ENCODE results near the gene SUGP2.
"Not testable (repeated sequence)": the region's sequence is repeated elsewhere in the genome, so short reads cannot be mapped to it uniquely, and the experiment has no call there.

SUGP2 gene

DNA sequence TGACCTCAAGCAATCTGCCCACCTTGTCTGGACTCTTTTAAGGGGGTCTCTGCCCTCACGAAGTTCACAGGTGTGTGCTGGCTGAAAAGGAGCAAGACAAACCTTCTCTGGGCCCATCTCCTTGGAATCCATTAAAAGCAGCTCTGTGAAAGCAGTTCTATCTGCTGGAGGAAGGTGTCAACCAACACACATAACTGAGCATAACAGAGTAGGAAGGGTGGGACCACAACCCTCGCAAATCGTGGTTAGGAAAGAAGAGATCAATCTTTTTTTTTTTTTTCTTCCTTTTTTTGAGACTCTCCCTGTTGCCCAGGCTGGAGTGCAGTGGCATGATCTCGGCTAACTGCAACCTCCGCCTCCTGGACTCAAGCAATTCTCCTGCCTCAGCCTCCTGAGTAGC is 1.4 kb downstream of the SUGP2 start:
- DNase-seq (ENCODE audit: low read depth): no peak

GRCh38 chr19:19028526-19028925 is 4.8 kb downstream of the SUGP2 start:
- no peak for DNase-seq (ENCODE audit: low read depth)

DNA sequence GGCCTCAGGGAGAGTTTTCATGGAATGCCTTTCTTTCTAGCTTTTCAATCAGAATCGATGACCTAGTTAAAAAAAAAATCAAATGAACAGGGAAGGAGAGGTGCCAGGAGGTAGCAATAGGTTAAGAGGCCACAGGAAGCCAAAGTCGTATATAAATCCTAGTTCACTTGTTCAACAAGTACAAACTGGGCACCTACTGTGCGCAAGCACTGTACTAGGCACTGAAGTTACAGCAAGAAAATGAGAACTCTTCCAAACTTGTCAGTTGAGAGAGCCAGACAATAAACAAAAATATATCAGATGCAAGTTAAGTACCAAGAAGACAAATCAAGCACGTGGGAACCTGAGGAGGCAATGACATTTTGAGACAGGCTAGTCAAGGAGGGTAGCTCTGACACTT is 6.1 kb downstream of the SUGP2 start:
- DNase-seq (ENCODE audit: low read depth): no peak

DNA sequence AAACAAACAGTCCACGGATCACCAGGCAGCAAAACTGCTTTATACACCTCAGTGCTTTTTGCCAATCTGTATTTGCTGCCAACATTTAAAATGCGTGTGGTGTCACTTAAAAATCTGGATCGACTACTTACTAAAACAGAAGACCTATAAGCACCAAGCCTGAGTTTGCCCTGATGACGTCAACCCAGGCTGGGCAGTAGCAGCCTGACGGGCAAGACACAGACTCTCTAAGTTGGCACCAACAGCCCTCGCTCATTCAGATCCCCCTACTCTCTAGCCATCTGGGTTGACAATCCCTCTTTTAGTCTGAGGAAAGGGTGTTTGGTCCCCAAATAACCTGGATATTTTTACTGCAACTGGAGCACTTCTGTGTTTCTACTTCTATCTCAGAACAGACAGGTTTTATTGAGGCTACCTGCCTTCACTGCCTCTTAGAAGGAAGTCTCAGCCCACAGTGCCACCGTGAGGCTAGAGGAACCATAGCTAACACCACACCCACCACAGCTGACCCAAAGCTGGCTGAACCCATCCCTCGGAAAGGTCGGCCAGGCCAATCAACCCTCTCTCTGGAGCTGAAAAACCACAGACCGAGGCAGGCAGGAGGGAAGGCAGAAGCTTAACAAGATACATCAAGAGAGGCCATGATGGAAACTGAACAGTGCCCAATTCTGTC is 6.9 kb downstream of the SUGP2 start:
- DNase-seq (ENCODE audit: low read depth): no peak

- no peak for DNase-seq (ENCODE audit: low read depth)
These were observed 7.5 kb downstream of the SUGP2 start for GRCh38 chr19:19025861-19026260.

DNA sequence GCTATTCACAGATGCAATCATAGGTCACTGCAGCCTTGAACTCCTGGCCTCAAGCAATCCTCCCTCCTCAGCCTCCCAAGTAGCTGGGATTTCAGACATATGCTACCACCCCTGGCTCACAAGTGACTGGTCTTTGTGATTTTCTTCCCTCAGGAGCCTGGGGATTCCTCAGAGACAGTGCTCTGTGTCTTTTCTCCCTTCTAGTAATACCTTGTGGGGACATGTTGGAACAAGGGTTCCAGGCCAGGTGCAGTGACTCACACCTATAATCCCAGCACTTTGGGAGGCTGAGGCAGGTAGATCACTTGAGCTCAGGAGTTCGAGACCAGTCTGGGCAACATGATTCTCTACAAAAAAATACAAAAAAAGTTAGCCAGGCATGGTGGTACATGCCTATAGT is 9.9 kb downstream of the SUGP2 start:
- DNase-seq (ENCODE audit: low read depth): not testable (repeated sequence)

DNA sequence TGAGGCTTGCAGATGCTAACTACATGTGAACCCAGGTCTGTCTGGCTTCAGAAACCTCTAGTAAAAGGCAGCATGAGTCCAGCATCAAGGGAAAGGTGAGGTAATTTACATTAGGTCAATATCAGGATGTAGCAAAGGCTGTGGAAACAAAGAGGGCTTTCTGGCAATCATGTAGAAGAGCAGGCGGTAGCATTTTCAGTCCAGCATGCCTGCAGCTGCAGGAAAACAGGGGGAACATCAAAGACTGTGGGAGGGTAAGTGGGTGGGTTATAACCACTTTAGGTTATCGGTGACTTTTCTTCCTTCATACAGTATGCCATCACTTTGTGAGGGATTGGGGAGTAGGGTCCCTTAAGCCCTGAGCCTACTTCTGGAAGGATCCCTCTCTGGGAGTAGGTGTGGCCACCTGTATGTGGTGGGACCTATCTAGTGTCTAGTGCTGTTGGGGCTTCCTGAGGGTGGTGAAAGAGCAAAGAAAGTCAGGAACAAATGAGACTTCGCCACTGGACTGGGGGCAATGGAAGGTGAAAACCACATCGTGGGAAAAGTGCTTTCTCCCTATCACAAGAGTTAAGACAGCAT is 10.8 kb downstream of the SUGP2 start:
- no peak for DNase-seq (ENCODE audit: low read depth)

- DNase-seq (ENCODE audit: low read depth): no peak
These were observed 12.2 kb downstream of the SUGP2 start for GRCh38 chr19:19021115-19021514.

- no peak for DNase-seq (ENCODE audit: low read depth)
These were observed 22.8 kb downstream of the SUGP2 start for GRCh38 chr19:19010551-19010950.

DNA sequence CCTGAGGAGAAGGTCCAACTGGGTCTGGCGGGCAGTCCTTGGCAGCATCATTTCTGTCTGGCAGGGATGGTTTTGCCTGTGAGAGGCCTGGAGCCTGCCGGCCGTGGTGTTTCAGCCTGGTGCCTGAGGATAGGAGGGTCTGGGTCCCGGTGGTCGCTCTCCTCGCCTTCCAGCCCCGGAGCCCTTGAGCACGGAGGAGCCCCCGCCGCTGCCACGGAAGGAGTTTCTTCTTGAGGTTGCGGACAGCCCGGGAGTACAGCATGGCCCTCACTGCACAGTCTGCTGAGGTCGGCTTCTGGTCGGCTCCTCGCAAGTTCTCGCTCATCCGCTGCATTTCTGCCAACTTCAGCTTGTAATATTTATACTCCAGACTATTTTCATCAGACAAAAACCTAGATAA is 23.4 kb downstream of the SUGP2 start:
- DNase-seq (ENCODE audit: low read depth): no peak

DNA sequence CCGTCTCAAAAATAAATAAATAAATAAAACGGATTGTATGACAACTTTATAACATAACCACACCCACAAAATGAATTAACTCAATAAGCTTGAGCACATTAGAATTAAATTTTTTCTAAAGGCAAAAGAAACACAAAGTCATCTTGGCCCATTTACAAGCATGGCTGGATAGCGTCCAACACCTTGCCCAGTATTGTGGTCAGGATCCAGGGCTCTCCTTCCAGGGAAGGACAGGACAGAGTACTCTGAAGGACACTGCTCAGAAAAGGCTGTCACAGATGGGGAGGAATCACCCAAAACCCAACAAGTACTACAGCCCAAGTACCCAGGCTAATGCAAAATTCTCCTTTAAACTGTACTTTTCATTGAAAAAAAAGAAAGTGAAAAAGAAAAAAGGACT is 27.1 kb downstream of the SUGP2 start:
- no peak for DNase-seq (ENCODE audit: low read depth)

GRCh38 chr19:19004144-19004543 is 29.2 kb downstream of the SUGP2 start:
- DNase-seq (ENCODE audit: low read depth): no peak

- no peak for DNase-seq (ENCODE audit: low read depth)
These were observed 33.3 kb downstream of the SUGP2 start for GRCh38 chr19:18999896-19000620.

GRCh38 chr19:18999016-18999758 is 34.1 kb downstream of the SUGP2 start:
- no peak for DNase-seq (ENCODE audit: low read depth)

DNA sequence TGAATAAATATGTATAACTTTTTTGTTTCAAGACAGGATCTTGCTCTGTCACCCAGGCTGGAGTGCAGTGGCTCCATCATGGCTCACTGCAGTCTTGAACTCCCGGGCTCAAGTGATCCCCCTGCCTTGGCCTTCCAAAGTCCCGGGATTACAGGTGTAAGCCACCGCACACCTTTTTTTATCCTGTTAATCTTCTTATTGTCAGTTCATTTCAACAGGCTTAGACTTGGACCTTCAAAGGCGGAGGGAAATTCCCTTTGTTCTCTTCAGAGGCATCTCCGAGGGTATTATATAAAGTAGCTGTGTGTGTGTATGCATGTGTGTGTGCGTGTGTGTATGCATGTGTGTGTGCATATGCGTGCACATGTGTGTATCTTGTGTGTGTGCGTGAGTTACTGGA is 35.0 kb downstream of the SUGP2 start:
- DNase-seq (ENCODE audit: low read depth): no peak

- DNase-seq (ENCODE audit: low read depth): no peak
These were observed 36.4 kb downstream of the SUGP2 start for GRCh38 chr19:18996796-18997394.

DNA sequence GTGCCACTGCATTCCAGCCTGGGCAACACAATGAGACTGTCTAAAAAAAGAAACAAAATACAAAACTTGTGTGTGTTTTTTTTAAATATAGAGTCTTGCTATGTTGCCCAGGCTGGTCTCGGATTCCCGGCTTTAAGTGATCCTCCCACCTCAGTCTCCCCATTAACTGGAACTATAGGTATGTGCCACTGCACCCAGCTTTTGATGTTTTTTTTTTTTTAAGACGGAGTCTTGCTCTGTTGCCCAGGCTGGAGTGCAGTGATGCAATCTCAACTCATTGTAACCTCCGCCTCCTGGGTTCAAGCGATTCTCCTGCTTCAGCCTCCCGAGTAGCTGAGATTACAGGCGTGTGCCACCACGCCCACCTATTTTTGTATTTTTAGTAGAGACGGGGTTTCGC is 37.0 kb downstream of the SUGP2 start:
- DNase-seq (ENCODE audit: low read depth): no peak

- DNase-seq (ENCODE audit: low read depth): no peak
These were observed 37.5 kb downstream of the SUGP2 start for GRCh38 chr19:18995804-18996241.

DNA sequence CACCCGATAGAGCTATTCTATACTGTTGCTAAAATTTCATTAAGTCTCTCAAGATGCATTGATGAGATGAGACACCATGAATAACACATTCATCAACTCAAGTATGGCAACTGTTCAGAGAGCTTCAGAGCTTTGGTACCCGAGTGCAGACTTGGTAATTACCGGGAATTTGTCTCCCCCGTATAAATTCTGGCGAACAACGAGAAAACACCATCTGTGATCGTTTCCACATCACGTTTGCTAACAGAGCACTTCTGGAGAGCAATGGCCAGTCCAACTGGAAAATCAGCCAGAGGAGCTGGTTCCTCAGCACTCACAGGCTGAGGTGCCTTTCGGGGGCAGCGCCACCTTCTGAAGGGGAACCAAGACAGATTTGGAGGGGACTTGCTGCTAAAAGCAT is 40.2 kb downstream of the SUGP2 start:
- DNase-seq (ENCODE audit: low read depth): no peak

DNA sequence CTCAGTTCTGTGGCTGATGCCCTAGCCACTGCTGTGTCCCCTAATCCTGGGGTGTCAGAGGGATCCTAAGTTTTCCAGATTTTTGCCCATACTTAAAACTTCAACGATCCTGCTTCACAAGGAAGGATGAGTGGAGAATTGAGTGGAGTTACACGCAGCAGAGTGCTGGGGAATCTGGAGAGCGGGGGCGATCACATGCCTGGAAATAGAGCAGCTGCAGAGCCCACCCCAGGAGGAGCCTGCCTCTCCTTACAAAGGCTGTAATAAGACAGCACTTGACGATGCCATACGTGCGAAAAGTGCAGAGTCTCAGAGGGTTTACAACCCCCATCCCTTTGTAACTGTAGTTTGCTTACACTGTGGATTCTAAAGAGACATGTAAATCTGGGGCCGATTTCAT is 40.6 kb downstream of the SUGP2 start:
- DNase-seq (ENCODE audit: low read depth): no peak

GRCh38 chr19:18991468-18991867 is 41.8 kb downstream of the SUGP2 start:
- no peak for DNase-seq (ENCODE audit: low read depth)

- DNase-seq (ENCODE audit: low read depth): no peak
These were observed 42.3 kb downstream of the SUGP2 start for GRCh38 chr19:18991006-18991405.
